GM19025 (cell line): ENCODE data around the gene ELK3.

ENCODE experiments used
- ATAC-seq: cut with Tn5 transposase; IDR thresholded peaks from one replicate; pipeline ENCODE4 v1.9.1; 2021; ENCODE audit warnings: mild to moderate bottlenecking, low read depth, moderate library complexity; ENCODE audit not compliant: unreplicated experiment

ELK3 gene

DNA sequence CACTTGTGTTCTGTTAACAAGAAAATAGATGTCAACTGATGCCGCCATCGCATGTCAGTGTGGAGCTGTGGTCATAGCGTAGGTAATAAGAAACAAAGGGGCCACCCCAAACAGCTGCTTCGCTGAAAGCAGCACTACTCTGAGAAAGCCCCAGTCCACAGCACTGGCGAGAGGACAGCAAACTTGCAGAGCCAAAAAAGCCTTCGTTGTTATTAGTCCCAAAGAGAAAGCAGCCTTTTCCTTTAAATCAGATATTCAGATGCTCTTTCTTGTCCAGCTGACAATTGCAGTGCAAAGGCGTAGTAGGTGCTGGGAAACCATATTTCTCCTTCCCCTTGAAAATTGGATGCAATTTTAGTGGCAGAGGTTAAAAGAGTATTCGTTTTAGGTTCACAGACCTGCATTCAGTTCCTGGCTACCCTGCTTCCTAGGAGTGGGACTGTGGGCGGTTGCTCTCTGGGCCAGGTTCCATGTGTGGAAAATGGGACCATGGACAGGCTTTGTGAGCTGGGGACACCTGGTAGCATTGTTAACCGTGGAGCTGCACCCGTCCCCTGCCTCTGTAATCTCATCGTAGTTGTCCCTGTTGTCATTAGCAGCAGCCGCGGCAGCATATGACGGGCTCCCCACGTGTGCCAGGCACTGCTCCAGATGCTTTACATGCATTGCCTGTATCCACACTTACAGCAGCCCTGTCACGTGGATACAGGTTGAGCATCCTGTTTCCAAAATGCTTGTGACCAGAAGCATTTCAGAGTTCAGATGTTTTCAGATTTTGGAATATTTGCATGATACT lies 54.2 kb downstream of the ELK3 start:
- ATAC-seq, result no peak

DNA sequence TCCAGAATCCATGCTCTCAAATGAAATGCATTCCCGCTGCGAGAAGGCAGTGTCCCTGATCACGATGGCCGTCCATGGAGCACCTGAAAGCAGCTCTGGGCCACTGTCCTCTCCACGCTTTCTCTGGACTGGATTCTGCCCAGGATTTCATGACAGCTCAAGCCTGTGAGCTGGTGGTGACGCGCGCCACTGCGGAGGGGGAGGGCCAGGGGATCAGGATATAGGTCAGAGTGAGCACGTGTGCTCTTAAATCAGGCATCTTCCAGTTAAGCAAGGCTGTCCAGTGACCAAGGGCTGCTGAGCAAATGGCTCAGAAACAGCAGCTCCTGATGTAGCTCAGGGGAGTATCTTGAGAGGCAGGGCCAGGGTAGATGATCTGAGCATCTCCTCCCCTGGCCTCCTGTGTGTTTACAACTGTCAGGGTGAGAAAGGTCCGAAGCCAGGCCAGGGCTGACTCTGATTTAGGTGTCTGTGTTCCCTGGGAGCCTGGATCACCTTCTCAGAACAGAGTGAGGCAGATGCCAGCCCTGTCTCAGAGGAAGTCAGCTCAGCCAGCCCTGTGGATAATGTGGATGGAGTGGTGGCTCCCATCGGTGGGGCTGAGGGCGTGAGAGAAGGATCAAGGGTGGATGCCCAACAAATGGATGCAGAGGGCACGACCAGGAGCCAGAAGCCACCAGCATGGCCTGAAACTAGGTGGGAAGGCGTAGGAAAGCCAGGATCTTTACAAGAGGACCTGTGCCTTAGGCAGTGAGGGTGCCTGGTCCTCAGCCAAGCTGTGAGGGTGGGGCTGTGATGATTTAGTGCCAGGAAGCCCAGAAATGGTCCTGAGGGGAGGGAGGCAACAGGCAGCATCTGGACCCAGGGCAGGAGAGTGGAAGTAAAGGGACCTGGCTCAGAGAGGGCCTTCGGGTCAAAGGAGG lies 55.3 kb downstream of the ELK3 start:
- no peak for ATAC-seq

GRCh38 chr12:96250119-96250685 lies 56.0 kb downstream of the ELK3 start:
- ATAC-seq, result no peak

DNA sequence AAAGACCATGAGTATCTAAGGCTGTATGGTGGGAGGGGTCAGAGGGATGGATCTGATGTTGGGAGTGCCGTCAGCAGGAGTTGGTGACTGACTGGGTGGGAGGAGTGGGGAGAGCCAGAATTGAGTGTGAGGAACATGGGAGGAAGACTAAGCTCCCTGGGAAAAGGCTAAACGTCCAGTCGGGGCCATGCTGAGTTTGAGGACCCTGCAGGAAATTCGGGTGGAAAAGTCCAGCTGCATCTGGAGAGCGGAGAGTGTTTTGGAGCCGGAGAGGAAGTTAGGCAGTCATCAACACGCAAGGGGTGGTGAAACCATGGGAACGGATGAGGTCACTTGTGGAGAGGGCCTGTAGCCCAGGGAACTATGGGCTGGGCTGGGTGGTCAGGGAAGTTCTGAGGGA lies 60.9 kb downstream of the ELK3 start:
- ATAC-seq, result no peak

GRCh38 chr12:96256672-96257361 lies 62.6 kb downstream of the ELK3 start:
- no peak for ATAC-seq

GRCh38 chr12:96257550-96258103 lies 63.5 kb downstream of the ELK3 start:
- no peak for ATAC-seq

- no peak for ATAC-seq
Measured at GRCh38 chr12:96258104-96258961, 64.2 kb downstream of the ELK3 start.

GRCh38 chr12:96260231-96260630 lies 66.1 kb downstream of the ELK3 start:
- no peak for ATAC-seq

- no peak for ATAC-seq
Measured at GRCh38 chr12:96260644-96261043, 66.5 kb downstream of the ELK3 start.

GRCh38 chr12:96261557-96261956 lies 67.4 kb downstream of the ELK3 start:
- no peak for ATAC-seq

GRCh38 chr12:96263449-96263902 lies 69.3 kb downstream of the ELK3 start:
- no peak for ATAC-seq

- ATAC-seq, result no peak
Measured at GRCh38 chr12:96265400-96265799, 71.2 kb downstream of the ELK3 start.

DNA sequence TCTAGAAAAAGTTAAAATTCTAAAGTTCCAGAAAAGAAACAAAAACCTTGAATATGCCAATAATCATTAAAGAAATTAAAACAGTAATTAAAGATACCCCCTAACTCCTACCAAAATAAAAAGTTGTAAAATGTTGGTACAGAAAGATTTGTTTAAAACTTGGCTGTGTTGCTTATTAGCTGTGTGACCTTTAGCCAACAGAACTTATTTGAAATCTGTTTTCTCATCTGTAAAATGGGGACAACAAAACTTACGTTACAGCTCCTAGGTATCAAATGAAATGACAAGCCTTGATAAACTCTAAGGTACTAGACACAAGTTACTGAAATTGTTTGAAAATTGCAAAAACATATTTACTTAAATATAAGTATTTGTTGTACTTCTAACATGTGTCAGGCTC lies 71.7 kb downstream of the ELK3 start:
- no peak for ATAC-seq

DNA sequence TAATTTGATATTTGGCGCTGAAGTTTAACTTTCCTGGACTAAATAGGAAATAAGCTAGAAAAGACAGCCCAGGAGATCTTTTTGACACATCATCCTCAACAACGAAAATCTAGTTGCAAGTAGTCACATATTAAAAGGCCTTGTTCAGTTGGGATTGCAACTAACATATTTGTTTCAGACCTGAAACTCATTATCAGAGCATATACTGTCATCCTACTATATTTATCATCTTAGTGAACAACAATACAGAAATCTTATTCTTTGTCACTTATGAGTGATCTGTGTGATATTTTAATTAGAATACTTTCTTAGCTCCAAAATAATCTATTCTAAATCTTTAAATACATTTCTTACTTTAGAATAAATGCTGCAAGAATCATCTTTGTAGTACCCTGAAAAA lies 72.1 kb downstream of the ELK3 start:
- ATAC-seq, result no peak

DNA sequence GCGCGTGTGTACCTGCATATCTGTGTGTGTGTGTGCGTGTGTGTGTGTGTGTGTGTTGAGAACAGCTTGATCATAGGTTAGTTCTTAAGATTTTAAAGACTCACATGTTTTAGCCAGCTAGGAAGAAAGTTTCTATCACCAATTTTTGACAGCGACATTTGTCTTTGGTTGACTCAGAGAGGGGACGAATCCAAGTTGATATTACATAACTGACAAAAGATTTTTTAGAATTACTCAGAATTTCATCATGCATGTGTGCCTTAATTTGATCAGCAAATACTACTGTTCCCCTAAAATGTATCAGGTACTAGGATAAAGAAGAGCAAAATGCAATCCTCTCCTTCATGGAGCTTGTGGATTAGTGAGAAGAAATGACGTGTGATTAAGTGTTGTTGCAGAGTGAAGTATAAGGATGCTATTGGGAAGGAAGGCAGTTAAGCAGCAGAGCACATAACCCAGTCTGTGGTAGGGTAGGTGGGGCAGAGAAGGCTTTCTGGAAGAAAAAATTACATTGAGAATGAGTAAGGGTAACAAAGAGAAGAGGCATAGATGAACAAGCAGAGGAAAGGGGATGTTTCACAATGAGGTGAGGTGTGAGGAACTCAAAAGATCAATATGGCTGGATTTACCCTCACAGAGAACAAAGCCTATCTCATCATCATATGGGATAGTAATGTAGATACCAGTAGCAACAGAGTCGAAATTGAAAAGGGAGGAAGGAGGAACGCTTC lies 77.5 kb downstream of the ELK3 start:
- ATAC-seq, result no peak

GRCh38 chr12:96274331-96274730 lies 80.2 kb downstream of the ELK3 start:
- ATAC-seq, result no peak

DNA sequence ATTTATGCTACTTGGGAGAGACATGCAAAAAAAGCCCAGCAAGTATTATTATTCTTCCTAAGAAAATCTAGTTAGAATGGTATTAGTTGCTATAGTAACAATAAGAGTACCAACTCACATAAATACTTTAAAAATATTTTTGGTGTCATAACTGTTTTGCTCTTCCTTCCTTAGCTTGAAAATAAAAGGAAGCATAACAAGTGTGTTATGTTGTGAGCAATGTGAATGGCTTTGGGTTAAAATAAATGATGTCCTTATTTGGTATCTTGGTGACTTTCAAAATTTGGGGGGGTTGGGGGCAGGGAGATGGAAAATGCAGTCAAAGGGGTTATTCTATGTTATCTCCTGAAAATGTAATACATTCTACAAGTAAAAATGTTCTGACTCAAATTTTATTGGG lies 91.0 kb downstream of the ELK3 start:
- no peak for ATAC-seq

GRCh38 chr12:96289067-96289466 lies 94.9 kb downstream of the ELK3 start:
- ATAC-seq, result no peak

GRCh38 chr12:96293093-96293492 lies 98.9 kb downstream of the ELK3 start:
- no peak for ATAC-seq
